CD4-positive, alpha-beta T cell treated with Interleukin-4 for 1 hour (primary cell): ENCODE measurements around the gene GJD3.

Experiments
- DNase-seq, 2 donors: peaks; one replicate each; pipeline ENCODE4 v3.0.0-alpha.2; 2020 to 2022

GJD3 gene

GRCh38 chr17:40320756-40321523, 43.6 kb downstream of the GJD3 start:
- peak; percentile 77 for DNase-seq

- DNase-seq = peak; percentile 88 to 89
Measured at GRCh38 chr17:40319651-40320540, 44.6 kb downstream of the GJD3 start.

GRCh38 chr17:40318830-40319391, 45.6 kb downstream of the GJD3 start:
- DNase-seq = peak in 1 of 2 donors; percentile 45

- peak; percentile 93 to 94 for DNase-seq
Measured at GRCh38 chr17:40317880-40318829, 46.4 kb downstream of the GJD3 start.

GRCh38 chr17:40317345-40317873, 47.1 kb downstream of the GJD3 start:
- DNase-seq = peak; percentile 60 to 63

- DNase-seq = no peak
Measured at GRCh38 chr17:40316571-40317344, 47.8 kb downstream of the GJD3 start.

- no peak for DNase-seq
Measured at GRCh38 chr17:40315678-40316570, 48.6 kb downstream of the GJD3 start.

GRCh38 chr17:40315206-40315605, 49.3 kb downstream of the GJD3 start:
- DNase-seq = no peak

- DNase-seq = peak; percentile 81 to 91
Measured at GRCh38 chr17:40314584-40314956, 50.0 kb downstream of the GJD3 start.

GRCh38 chr17:40313668-40314583, 50.6 kb downstream of the GJD3 start:
- no peak for DNase-seq
